Activated CD8-positive, alpha-beta T cell treated with anti-CD3 and anti-CD28 coated beads for 36 hours (primary cell): ENCODE results near the gene NXN. TPM values are rescaled to one million over a fixed set of nuclear protein-coding genes. Genes with fewer than 3 reads are reported as not detected.
A peak's percentile ranks its signal among the peaks of the same experiment; 100 is the strongest.
"Not testable (repeated sequence)": the region's sequence is repeated elsewhere in the genome, so short reads cannot be mapped to it uniquely, and the experiment has no call there.

Experiments
- ATAC-seq: fragments of 200-7000 bp; cut with Tn5 transposase; one replicate; pipeline ENCODE4 v1.10.0; 2021; ENCODE audit warnings: mild to moderate bottlenecking, moderate library complexity
- CTCF ChIA-PET: fragments of 350-600 bp; sonication (Branson Sonifier 250); formaldehyde crosslinking; loops from one replicate; lab custom pipeline; 2021; ENCODE audit warnings: antibody characterized with exemption; lab: Charles Lee
- POLR2A ChIA-PET: fragments of 350-600 bp; sonication (Branson Sonifier 250); formaldehyde crosslinking; loops from one replicate; lab custom pipeline; 2021; ENCODE audit warnings: antibody characterized with exemption; lab: Charles Lee
- DNase-seq: peaks from one replicate; pipeline ENCODE4 v3.0.0-alpha.2; 2020
- H3K27ac Mint-ChIP-seq: one replicate; pipeline ENCODE4 v1.8.0; 2021; ENCODE audit warnings: mild to moderate bottlenecking, mixed read lengths
- H3K27me3 Mint-ChIP-seq: one replicate; pipeline ENCODE4 v1.8.0; 2021; ENCODE audit warnings: mixed read lengths
- H3K36me3 Mint-ChIP-seq: one replicate; pipeline ENCODE4 v1.8.0; 2021; ENCODE audit warnings: low read depth, mixed read lengths
- H3K4me1 Mint-ChIP-seq: one replicate; pipeline ENCODE4 v1.8.0; 2021; ENCODE audit warnings: low read depth, mixed read lengths
- H3K4me3 Mint-ChIP-seq: one replicate; pipeline ENCODE4 v1.8.0; 2021; ENCODE audit warnings: mild to moderate bottlenecking, moderate library complexity, mixed read lengths
- H3K9me3 Mint-ChIP-seq: one replicate; pipeline ENCODE4 v1.8.0; 2021; ENCODE audit warnings: mixed read lengths
- intact Hi-C: fragments of 100-400 bp; cut with micrococcal nuclease; formaldehyde crosslinking; loops from one replicate; pipeline ENCODE4 v1.10.0; 2022
- total RNA-seq, 2 experiments: library from RNA; stranded (reverse); gene quantifications; one replicate each; pipeline ENCODE4 v1.2.3, GENCODE V29; 2021
- TF ChIP-seq, protein P1 (sequence below): fragments of 200-600 bp; IDR thresholded peaks from one replicate; pipeline ENCODE4 v1.8.0; 2022; ENCODE audit warnings: antibody characterized with exemption, mild to moderate bottlenecking

NXN gene
- total RNA-seq, 2 experiments from 2014 or later, result 1.2 to 1.4 TPM

DNA sequence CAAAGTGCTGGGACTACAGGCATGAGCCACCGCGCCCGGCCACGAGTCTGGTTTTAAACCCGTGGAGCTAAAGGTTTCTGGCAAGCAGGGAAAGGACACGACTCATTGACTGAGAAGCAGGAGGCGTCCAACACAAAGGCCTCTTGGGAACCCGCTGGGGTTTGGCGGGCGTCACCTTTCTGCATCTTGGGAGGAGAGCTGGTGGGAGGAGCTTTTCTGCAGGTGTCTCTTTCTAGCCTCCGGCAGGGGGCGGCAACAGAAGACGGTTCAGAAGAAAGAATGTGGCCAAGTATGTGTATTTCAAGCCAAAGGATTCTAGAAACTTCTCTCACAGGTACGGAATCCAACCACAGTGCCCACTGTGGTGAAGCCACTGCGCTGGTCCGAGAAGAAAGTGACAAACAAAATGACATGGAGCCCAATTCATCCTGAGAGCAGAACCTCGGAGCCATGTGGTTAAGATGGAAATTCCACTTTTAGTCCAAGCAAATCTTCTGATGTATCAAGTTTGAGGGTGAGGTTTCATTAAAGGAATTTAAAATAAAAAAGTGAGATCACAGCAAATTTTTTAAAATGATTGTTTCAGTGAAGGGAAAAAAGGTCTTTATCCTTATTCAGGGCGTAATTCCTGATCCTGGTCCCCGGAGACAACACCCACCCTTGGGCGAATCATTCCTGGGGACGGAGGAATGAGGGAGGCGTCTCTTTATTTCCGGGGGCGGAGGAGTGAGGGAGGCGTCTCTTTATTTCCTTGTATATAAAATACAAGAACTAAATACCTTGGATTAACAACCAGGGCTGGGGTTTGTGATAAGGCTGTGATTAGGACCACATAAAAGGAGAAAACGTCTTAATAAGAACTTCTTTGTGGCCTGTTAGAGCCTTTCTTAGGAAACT, 99.8 kb downstream of the NXN start:
- H3K27ac Mint-ChIP-seq, result no peak overlapping the region

DNA sequence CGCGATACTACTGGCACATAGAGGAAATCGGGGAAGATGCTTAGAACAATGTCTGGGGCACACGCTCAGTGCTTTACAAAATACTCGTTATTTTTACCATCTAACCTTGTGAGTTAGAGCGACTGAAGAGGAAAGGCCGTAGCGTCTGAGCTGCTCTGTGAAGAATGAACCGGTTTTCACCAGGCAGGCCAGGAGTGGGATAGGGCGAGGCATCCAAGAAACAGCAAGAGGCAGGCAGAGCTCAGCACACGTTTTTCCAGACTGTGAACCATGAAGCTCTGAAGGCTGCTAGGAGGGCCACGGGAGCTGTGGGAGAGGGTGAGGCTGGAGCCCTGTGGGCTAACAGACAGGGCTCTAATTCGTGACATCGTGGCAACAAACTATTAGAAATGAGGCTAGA, 101.9 kb downstream of the NXN start:
- CTCF ChIA-PET, result interaction anchor here (5.5 kb wide), 1 partner anchor 103 kb away, joined by 52 read pairs; the partner anchor contains the start of gene NXN
- no peak for ATAC-seq
- intact Hi-C loops, result no loop called here
- no peak overlapping the region for H3K4me3 Mint-ChIP-seq
- TF ChIP-seq, protein P1, sequence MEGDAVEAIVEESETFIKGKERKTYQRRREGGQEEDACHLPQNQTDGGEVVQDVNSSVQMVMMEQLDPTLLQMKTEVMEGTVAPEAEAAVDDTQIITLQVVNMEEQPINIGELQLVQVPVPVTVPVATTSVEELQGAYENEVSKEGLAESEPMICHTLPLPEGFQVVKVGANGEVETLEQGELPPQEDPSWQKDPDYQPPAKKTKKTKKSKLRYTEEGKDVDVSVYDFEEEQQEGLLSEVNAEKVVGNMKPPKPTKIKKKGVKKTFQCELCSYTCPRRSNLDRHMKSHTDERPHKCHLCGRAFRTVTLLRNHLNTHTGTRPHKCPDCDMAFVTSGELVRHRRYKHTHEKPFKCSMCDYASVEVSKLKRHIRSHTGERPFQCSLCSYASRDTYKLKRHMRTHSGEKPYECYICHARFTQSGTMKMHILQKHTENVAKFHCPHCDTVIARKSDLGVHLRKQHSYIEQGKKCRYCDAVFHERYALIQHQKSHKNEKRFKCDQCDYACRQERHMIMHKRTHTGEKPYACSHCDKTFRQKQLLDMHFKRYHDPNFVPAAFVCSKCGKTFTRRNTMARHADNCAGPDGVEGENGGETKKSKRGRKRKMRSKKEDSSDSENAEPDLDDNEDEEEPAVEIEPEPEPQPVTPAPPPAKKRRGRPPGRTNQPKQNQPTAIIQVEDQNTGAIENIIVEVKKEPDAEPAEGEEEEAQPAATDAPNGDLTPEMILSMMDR, result no peak
- POLR2A ChIA-PET, result interaction anchor here (0.6 kb wide), 1 partner anchor 37 kb away, joined by 3 read pairs; no protein-coding TSS in a partner anchor
- peaks cover 11% of the 10 kb centered on the region for H3K4me1 Mint-ChIP-seq
- no peak for DNase-seq
- H3K27me3 Mint-ChIP-seq, result peaks cover 18% of the 10 kb centered on the region
- H3K36me3 Mint-ChIP-seq, result no peaks in the 10 kb centered on the region
- H3K27ac Mint-ChIP-seq, result no peak overlapping the region
- no peaks in the 10 kb centered on the region for H3K9me3 Mint-ChIP-seq

More for the DNA sequence above, 99.8 kb downstream of the NXN start:
- H3K36me3 Mint-ChIP-seq, result no peaks in the 10 kb centered on the region
- intact Hi-C loops, result loop anchor here (10.0 kb wide), 1 partner anchor 105 kb away; no protein-coding TSS in a partner anchor
- peak; percentile 79 for DNase-seq
- CTCF ChIA-PET, result interaction anchor here (0.6 to 5.5 kb wide), 22 partner anchors 8 to 175 kb away, joined by 3 to 52 read pairs (median 3); partner anchors contain the start of genes GLOD4, MRM3, NXN and TIMM22
- H3K27me3 Mint-ChIP-seq, result peaks cover 18% of the 10 kb centered on the region
- POLR2A ChIA-PET, result interaction anchor here (0.7 to 1.1 kb wide), 3 partner anchors 10 to 121 kb away, joined by 3 read pairs; no protein-coding TSS in a partner anchor
- peaks cover 11% of the 10 kb centered on the region for H3K4me1 Mint-ChIP-seq
- TF ChIP-seq, protein P1, result peak; percentile 55
- no peaks in the 10 kb centered on the region for H3K9me3 Mint-ChIP-seq
- ATAC-seq, result peak; percentile 74
- no peak overlapping the region for H3K4me3 Mint-ChIP-seq

DNA sequence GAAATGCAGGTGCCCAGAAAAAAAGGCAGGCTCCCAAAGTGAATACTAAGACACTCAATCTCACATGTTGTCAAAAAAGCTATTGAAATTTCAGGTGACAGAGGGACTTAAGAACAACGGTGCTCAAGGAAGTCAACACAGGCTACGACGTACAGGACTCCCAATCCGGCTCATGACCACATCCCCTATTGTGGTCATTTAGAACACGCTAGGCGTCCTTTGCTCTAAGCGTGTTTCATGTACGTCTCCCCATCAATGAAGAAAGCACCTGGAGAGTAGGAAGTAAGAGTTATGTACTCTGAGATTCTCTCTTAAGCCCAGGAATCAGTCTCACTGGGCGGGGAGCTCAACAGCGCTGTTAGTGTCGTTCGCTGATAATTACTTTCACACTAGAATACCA, 103.3 kb downstream of the NXN start:
- ATAC-seq (peak; percentile 75), DNase-seq (peak; percentile 61)
- Mint-ChIP-seq H3K4me1 (peaks cover 14% of the 10 kb centered on the region), H3K27ac (no peak overlapping the region), H3K27me3 (peaks cover 18% of the 10 kb centered on the region), H3K9me3 (peaks cover 3% of the 10 kb centered on the region), H3K4me3 (no peak overlapping the region), H3K36me3 (no peaks in the 10 kb centered on the region)
- ChIA-PET CTCF (interaction anchor here (0.5 to 5.5 kb wide), 2 partner anchors 54 to 104 kb away, joined by 3 to 52 read pairs; partner anchors contain the start of gene NXN), POLR2A (interaction anchor here (0.6 to 1.1 kb wide), 3 partner anchors 13 to 96 kb away, joined by 3 to 5 read pairs (median 4); no protein-coding TSS in a partner anchor)
- TF ChIP-seq, protein P1, result no peak
- intact Hi-C loops, result no loop called here

DNA sequence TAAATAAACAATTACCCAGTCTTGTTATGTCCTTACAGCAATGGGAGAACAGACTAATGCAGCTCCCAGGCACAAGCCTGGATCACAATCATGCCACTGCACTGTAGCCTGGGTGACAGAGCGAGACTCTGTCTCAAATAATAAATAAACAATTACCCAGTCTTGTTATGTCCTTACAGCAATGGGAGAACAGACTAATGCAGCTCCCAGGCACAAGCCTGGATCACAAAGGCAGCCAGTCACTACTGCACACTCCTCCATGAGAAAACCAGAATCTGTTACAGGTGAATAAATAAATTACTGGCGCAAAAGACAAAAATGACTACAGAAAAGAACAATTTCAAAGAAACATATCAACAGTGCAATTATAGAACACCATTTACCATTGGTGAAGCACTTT, 105.0 kb downstream of the NXN start:
- POLR2A ChIA-PET, H3K4me1 Mint-ChIP-seq, H3K4me3 Mint-ChIP-seq, ATAC-seq, DNase-seq, H3K36me3 Mint-ChIP-seq, H3K9me3 Mint-ChIP-seq, CTCF ChIA-PET, intact Hi-C loops, H3K27ac Mint-ChIP-seq: not testable (repeated sequence)
- H3K27me3 Mint-ChIP-seq, result peaks cover 18% of the 10 kb centered on the region

DNA sequence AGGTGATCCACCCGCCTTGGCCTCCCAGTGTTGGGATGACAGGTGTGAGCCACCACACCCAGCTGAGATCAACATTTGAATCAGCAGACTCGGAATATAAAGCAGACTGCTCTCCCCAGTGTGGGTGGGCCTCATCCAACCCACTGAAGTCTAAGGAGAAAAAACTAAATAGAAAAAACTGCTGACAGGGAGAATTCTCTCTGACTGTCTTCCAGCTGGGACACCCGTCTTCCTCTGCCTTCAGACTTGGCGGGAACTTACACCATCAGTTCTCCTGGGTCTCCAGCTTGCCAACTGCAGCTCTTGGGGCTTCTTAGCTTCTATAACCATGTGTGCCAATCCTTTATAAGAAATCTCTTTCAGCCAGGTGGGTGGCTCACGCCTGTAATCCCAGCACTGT, 106.7 kb downstream of the NXN start:
- Mint-ChIP-seq H3K27me3 (peaks cover 20% of the 10 kb centered on the region), H3K27ac (no peak overlapping the region), H3K4me3 (no peak overlapping the region), H3K4me1 (peaks cover 8% of the 10 kb centered on the region), H3K9me3 (peaks cover 3% of the 10 kb centered on the region), H3K36me3 (no peaks in the 10 kb centered on the region)
- TF ChIP-seq, protein P1, result no peak
- ATAC-seq, result no peak
- intact Hi-C loops, result no loop called here
- DNase-seq, result no peak
- ChIA-PET CTCF (interaction anchor here (1.6 to 2.6 kb wide), 2 partner anchors 7 to 108 kb away, joined by 5 to 9 read pairs; no protein-coding TSS in a partner anchor), POLR2A (no interaction called here)
